GM18951 (cell line): ENCODE results near the gene SRGAP3.
"Not testable (repeated sequence)": the region's sequence is repeated elsewhere in the genome, so short reads cannot be mapped to it uniquely, and the experiment has no call there.

ENCODE experiments used
- POLR2A ChIP-seq: IDR thresholded peaks from 4 replicates; pipeline ENCODE4 v1.6.1; 2011; ENCODE audit warnings: mild to moderate bottlenecking; ENCODE audit not compliant: insufficient read length, insufficient read depth; ENCODE audit errors: extremely low read depth
- in situ Hi-C: fragments of 300-500 bp; cut with MboI; formaldehyde crosslinking; loops from one replicate; pipeline ENCODE4 v1.12.0; 2022; ENCODE audit warnings: low sequenced_read_pairs, mixed read lengths, inconsistent platforms; ENCODE audit not compliant: unreplicated experiment

The SRGAP3 gene

DNA sequence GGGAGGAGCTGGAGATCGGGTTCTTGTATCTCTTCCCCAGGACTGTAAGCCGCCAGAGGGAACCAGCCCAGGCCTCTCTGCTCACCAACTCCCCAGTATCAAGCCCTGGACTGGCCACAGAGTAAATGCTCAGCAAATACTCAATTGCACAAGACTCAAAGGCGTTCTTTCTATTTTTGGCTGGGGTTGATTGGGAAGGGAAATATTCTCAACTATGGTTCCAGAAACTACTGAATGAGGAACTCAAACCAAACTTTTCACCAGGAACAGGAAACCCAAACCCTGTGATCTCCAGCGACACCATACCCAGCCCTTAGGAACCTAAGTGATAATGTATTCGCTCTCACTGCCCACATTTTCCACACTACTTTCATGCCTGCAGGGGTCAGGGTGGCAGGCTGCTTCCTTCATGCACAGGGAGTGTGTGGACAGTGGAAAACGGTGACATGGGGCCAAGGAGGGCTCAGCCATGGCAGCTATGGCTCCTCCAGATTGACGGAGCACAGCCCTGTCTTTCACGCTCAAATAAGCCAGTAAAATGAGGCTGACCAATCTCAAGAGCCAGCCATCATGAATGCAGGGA is 161.5 kb downstream of the SRGAP3 start:
- no peak for TF ChIP-seq POLR2A
- in situ Hi-C loops, result no loop called here

DNA sequence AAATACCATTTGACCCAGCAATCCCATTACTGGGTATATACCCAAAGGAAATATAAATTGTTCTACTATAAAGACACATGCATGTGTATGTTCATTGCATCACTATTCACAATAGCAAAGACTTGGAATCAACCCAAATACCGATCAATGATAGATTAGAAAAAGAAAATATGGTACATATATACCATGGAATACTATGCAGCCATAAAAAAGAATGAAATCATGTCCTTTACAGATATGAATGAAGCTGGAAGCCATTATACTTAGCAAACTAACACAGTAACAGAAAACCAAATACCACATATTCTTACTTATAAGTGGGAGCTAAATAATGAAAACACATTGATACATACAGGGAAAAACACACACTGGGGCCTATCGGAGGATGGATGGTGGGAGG is 164.0 kb downstream of the SRGAP3 start:
- in situ Hi-C loops, result not testable (repeated sequence)

- in situ Hi-C loops, result no loop called here
- no peak for TF ChIP-seq POLR2A
Observed at GRCh38 chr3:9081184-9081818, 168.1 kb downstream of the SRGAP3 start.

DNA sequence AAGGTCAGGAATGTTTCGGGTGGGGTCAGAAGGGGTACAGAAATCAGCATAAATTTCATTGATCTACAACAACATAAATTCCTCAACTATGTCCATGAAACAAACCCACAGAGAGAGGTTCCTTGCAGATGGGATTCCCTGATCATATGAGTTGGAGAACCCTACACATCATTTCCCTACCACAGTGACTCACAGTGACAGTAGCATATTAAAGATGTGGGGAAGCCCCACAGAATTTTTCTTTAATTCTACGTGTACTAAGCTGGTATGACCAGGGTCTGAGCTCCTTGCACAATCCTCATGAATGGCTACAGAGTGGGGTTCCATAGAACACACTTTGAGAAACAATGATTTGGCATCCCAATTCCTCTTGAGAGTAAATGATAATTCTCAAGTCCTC is 169.3 kb downstream of the SRGAP3 start:
- no peak for TF ChIP-seq POLR2A
- in situ Hi-C loops, result no loop called here

- no peak for TF ChIP-seq POLR2A
Observed at GRCh38 chr3:9079676-9080075, 169.8 kb downstream of the SRGAP3 start.

DNA sequence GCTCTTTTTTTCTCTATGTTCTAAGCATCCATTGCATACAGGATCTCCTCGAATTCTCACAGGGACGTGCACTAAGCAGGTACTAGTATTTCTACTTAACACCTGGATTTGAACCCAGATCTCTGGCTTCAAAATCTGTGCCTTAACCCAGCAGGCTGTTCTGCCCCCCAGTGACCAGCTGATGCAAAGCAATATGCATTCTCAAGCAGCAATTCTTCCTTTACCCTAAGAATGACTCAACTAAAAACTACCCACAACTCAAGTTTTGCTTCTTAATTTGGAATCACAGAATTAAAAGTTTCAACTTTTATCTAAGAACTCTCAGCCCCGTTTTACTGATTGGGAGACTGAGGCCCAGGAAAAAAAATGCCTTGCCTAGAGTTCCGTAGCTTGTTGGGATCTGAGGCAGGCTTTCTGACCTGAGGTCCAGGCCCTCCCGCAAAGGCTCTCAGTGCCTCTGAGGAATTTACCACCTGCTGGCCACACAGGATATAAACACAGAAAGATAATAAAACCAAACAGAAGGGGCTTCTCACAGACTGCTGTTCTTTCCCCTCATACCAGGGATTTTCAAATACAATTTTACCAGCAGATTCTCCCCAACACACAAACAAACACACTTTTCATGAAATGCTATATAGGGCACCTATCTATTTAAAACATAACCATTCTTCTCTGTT is 170.7 kb downstream of the SRGAP3 start:
- in situ Hi-C loops, result loop anchor here (10.0 kb wide), 1 partner anchor 104 kb away; no protein-coding TSS in a partner anchor
- TF ChIP-seq POLR2A, result no peak

More at GRCh38 chr3:9079676-9080075, 169.8 kb downstream of the SRGAP3 start:
- in situ Hi-C loops, result loop anchor here (10.0 kb wide), 1 partner anchor 105 kb away; no protein-coding TSS in a partner anchor

- no peak for TF ChIP-seq POLR2A
- in situ Hi-C loops, result loop anchor here (10.0 kb wide), 1 partner anchor 102 kb away; no protein-coding TSS in a partner anchor
Observed at GRCh38 chr3:9077029-9077428, 172.4 kb downstream of the SRGAP3 start.

- in situ Hi-C loops, result loop anchor here (10.0 kb wide), 1 partner anchor 101 kb away; no protein-coding TSS in a partner anchor
- TF ChIP-seq POLR2A, result no peak
Observed at GRCh38 chr3:9075762-9076161, 173.7 kb downstream of the SRGAP3 start.

GRCh38 chr3:9074079-9074478 is 175.4 kb downstream of the SRGAP3 start:
- TF ChIP-seq POLR2A, result no peak
- in situ Hi-C loops, result loop anchor here (10.0 kb wide), 1 partner anchor 99 kb away; no protein-coding TSS in a partner anchor

- no peak for TF ChIP-seq POLR2A
- in situ Hi-C loops, result loop anchor here (10.0 kb wide), 1 partner anchor 98 kb away; no protein-coding TSS in a partner anchor
Observed at GRCh38 chr3:9072667-9073009, 176.8 kb downstream of the SRGAP3 start.

GRCh38 chr3:9071936-9072666 is 177.3 kb downstream of the SRGAP3 start:
- TF ChIP-seq POLR2A, result no peak
- in situ Hi-C loops, result loop anchor here (10.0 kb wide), 1 partner anchor 97 kb away; no protein-coding TSS in a partner anchor

DNA sequence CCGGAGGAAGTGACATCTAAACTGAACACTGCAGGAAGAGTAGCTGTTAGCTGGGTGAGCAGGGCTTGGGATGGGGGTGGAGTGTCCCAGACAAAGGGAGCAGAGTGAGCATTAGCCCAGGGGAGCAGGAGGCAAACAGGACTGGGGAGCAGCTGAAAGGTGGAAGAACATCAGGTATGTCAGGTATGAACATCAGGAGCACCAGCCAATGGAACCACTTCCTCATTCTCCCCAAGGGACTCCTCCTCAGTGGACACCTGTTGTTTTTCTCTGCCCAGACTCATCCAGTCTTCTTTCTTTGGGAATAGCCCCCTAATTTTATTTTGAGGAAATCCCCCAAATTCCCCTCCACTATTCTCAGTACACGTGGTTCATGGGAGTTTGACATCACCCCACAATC is 178.5 kb downstream of the SRGAP3 start:
- TF ChIP-seq POLR2A, result no peak
- in situ Hi-C loops, result loop anchor here (10.0 kb wide), 1 partner anchor 96 kb away; no protein-coding TSS in a partner anchor

- no peak for TF ChIP-seq POLR2A
- in situ Hi-C loops, result loop anchor here (10.0 kb wide), 1 partner anchor 95 kb away; no protein-coding TSS in a partner anchor
Observed at GRCh38 chr3:9069971-9070370, 179.5 kb downstream of the SRGAP3 start.
